Epithelial cell of proximal tubule (primary cell): Measurements from ENCODE around the gene ARHGEF17. TPM values are rescaled to one million over a fixed set of nuclear protein-coding genes. Genes with fewer than 3 reads are reported as not detected.

Source experiments
- DNase-seq: peaks from one replicate; pipeline ENCODE4 v3.0.0-alpha.2; 2011; ENCODE audit warnings: low read depth
- H3K4me3 ChIP-seq: 2 replicates; pipeline ENCODE4 v1.5.1; 2011; ENCODE audit warnings: low read depth, mild to moderate bottlenecking, low read length
- CTCF ChIP-seq: conservative IDR thresholded peaks from 2 replicates; pipeline ENCODE4 v1.5.1; 2012; ENCODE audit warnings: low read depth, mild to moderate bottlenecking, low read length
- total RNA-seq: library from RNA; depleted of rRNA; stranded (reverse); fragments of >200 nt; gene quantifications from 2 replicates; pipeline ENCODE4 v1.2.3, GENCODE V29; 2015

The ARHGEF17 gene
- total RNA-seq, 1 donor from 2014 or later: 26.4 TPM

- TF ChIP-seq CTCF: no peak
- peak overlapping the region; percentile 21 for H3K4me3 ChIP-seq
- no peak for DNase-seq
Measured at GRCh38 chr11:73375830-73376159, 67.7 kb downstream of the ARHGEF17 start.

- no peak for DNase-seq
- H3K4me3 ChIP-seq: peak within 1 kb of the TSS; percentile 79
- TF ChIP-seq CTCF: peak; percentile 66
Measured at GRCh38 chr11:73376160-73376802, 68.2 kb downstream of the ARHGEF17 start, which contains the start of gene RELT. RELT (plus strand) TSS chr11:73376399; CDS start chr11:73389137, 12,738 bp downstream.

GRCh38 chr11:73376803-73377629, 68.9 kb downstream of the ARHGEF17 start:
- peak overlapping the region; percentile 79 for H3K4me3 ChIP-seq
- no peak for TF ChIP-seq CTCF
- DNase-seq: peak; percentile 20

- no peak for DNase-seq
- no peak for TF ChIP-seq CTCF
- H3K4me3 ChIP-seq: no peak overlapping the region
Measured at GRCh38 chr11:73379189-73379880, 71.3 kb downstream of the ARHGEF17 start.

- DNase-seq: no peak
- H3K4me3 ChIP-seq: no peak overlapping the region
- no peak for TF ChIP-seq CTCF
Measured at GRCh38 chr11:73380331-73380730, 72.3 kb downstream of the ARHGEF17 start.

GRCh38 chr11:73380897-73381410, 72.9 kb downstream of the ARHGEF17 start:
- no peak for DNase-seq
- no peak for TF ChIP-seq CTCF
- no peak overlapping the region for H3K4me3 ChIP-seq
